ENCODE results near the gene F10.

DNA sequence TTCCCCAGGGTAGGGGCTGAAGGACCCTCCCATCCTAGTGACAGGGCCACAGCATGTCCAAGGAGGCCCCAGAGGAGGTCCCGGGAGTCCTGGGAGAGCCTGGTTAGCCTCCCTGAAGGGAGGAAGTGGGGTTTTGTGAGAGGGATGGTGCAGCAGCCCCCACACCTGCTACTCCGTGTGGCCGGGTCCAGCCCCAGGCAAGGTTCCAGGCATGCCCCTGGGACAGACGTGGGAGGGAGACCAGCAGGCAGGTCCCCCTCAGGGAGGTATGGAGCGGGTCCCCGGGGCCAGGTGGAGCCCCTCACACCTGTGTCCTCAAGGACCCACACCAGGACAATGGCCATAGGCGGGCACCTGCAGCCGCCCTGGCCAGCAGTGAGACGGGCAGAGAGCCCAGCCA lies 19.0 kb upstream of the F10 start:
- TF ChIP-seq POLR2AphosphoS5 (IDR thresholded peaks at IDR 0.05; ENCODE audit: low read depth), result no peak
- TF ChIP-seq, protein P1, sequence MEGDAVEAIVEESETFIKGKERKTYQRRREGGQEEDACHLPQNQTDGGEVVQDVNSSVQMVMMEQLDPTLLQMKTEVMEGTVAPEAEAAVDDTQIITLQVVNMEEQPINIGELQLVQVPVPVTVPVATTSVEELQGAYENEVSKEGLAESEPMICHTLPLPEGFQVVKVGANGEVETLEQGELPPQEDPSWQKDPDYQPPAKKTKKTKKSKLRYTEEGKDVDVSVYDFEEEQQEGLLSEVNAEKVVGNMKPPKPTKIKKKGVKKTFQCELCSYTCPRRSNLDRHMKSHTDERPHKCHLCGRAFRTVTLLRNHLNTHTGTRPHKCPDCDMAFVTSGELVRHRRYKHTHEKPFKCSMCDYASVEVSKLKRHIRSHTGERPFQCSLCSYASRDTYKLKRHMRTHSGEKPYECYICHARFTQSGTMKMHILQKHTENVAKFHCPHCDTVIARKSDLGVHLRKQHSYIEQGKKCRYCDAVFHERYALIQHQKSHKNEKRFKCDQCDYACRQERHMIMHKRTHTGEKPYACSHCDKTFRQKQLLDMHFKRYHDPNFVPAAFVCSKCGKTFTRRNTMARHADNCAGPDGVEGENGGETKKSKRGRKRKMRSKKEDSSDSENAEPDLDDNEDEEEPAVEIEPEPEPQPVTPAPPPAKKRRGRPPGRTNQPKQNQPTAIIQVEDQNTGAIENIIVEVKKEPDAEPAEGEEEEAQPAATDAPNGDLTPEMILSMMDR (conservative IDR thresholded peaks at IDR 0.05; ENCODE audit: low read depth in 2 of 2), result no peak
- TF ChIP-seq, protein P2, sequence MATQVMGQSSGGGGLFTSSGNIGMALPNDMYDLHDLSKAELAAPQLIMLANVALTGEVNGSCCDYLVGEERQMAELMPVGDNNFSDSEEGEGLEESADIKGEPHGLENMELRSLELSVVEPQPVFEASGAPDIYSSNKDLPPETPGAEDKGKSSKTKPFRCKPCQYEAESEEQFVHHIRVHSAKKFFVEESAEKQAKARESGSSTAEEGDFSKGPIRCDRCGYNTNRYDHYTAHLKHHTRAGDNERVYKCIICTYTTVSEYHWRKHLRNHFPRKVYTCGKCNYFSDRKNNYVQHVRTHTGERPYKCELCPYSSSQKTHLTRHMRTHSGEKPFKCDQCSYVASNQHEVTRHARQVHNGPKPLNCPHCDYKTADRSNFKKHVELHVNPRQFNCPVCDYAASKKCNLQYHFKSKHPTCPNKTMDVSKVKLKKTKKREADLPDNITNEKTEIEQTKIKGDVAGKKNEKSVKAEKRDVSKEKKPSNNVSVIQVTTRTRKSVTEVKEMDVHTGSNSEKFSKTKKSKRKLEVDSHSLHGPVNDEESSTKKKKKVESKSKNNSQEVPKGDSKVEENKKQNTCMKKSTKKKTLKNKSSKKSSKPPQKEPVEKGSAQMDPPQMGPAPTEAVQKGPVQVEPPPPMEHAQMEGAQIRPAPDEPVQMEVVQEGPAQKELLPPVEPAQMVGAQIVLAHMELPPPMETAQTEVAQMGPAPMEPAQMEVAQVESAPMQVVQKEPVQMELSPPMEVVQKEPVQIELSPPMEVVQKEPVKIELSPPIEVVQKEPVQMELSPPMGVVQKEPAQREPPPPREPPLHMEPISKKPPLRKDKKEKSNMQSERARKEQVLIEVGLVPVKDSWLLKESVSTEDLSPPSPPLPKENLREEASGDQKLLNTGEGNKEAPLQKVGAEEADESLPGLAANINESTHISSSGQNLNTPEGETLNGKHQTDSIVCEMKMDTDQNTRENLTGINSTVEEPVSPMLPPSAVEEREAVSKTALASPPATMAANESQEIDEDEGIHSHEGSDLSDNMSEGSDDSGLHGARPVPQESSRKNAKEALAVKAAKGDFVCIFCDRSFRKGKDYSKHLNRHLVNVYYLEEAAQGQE (IDR thresholded peaks at IDR 0.05; ENCODE audit: unreplicated experiment), result no peak

Data from GM23338 (cell line).